BJ (cell line): Measurements from ENCODE around the gene MBD3. TPM values are rescaled to one million over a fixed set of nuclear protein-coding genes. Genes with fewer than 3 reads are reported as not detected.

Experiments used
- CTCF ChIA-PET: fragments of 350-600 bp; formaldehyde crosslinking; extraction: SDS; loops from one replicate; lab custom pipeline; 2021; ENCODE audit warnings: antibody characterized with exemption, inconsistent platforms; lab: Yijun Ruan, JAX
- POLR2A ChIA-PET: fragments of 300-600 bp; sonication (Branson Sonifier 250); formaldehyde crosslinking; extraction: SDS; loops from one replicate; lab custom pipeline; 2021; ENCODE audit warnings: antibody characterized with exemption; lab: Charles Lee
- DNase-seq: peaks from one replicate; pipeline ENCODE4 v3.0.0-alpha.2; 2011; ENCODE audit warnings: low read depth
- H3K27me3 ChIP-seq: 2 replicates; pipeline ENCODE4 v1.6.0; 2011; ENCODE audit warnings: low read length; ENCODE audit not compliant: control insufficient read depth, insufficient read depth
- H3K36me3 ChIP-seq: 2 replicates; pipeline ENCODE4 v1.5.1; 2011; ENCODE audit warnings: low read length; ENCODE audit not compliant: control insufficient read depth, insufficient read depth
- H3K4me3 ChIP-seq: 2 replicates; pipeline ENCODE4 v1.5.1; 2011; ENCODE audit warnings: low read depth, mild to moderate bottlenecking, control low read depth, low read length
- polyA plus RNA-seq: library from polyadenylated mRNA; depleted of rRNA; stranded (reverse); fragments of >200 nt; gene quantifications from 2 replicates; pipeline ENCODE4 v1.2.3, GENCODE V29; 2011
- TF ChIP-seq, protein P1 (sequence below): IDR thresholded peaks from 2 replicates; pipeline ENCODE4 v1.5.1; 2011; ENCODE audit warnings: low read depth, mild to moderate bottlenecking, control low read depth, inconsistent platforms, low read length, moderate library complexity; ENCODE audit not compliant: insufficient read depth

The MBD3 gene
- polyA plus RNA-seq, 1 experiment, result 53.4 TPM

DNA sequence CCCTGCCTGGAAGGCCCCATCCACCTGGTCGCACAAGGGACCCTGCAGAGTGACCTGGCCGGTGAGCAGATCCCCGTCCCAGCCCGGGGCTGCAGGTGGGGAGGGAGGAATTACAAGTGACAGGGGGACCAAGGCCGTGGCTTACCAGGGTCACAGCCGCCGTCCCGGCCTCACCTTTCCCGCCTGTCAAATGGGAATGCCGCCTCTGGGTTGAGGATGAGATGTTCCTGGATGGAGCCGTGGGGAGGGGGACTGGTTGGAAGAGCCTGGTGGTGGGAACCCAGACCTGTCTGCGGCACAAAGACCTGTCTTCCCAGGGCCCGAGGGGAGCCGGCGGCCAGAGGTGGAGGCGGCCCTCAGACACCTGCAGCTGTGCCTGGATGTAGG, 63.2 kb downstream of the MBD3 start:
- no peaks in the 10 kb centered on the region for H3K36me3 ChIP-seq
- no peak for DNase-seq
- ChIA-PET POLR2A (no interaction called here), CTCF (no interaction called here)
- H3K4me3 ChIP-seq, result no peak overlapping the region
- TF ChIP-seq, protein P1, sequence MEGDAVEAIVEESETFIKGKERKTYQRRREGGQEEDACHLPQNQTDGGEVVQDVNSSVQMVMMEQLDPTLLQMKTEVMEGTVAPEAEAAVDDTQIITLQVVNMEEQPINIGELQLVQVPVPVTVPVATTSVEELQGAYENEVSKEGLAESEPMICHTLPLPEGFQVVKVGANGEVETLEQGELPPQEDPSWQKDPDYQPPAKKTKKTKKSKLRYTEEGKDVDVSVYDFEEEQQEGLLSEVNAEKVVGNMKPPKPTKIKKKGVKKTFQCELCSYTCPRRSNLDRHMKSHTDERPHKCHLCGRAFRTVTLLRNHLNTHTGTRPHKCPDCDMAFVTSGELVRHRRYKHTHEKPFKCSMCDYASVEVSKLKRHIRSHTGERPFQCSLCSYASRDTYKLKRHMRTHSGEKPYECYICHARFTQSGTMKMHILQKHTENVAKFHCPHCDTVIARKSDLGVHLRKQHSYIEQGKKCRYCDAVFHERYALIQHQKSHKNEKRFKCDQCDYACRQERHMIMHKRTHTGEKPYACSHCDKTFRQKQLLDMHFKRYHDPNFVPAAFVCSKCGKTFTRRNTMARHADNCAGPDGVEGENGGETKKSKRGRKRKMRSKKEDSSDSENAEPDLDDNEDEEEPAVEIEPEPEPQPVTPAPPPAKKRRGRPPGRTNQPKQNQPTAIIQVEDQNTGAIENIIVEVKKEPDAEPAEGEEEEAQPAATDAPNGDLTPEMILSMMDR, result no peak
- H3K27me3 ChIP-seq, result peaks cover 7% of the 10 kb centered on the region

DNA sequence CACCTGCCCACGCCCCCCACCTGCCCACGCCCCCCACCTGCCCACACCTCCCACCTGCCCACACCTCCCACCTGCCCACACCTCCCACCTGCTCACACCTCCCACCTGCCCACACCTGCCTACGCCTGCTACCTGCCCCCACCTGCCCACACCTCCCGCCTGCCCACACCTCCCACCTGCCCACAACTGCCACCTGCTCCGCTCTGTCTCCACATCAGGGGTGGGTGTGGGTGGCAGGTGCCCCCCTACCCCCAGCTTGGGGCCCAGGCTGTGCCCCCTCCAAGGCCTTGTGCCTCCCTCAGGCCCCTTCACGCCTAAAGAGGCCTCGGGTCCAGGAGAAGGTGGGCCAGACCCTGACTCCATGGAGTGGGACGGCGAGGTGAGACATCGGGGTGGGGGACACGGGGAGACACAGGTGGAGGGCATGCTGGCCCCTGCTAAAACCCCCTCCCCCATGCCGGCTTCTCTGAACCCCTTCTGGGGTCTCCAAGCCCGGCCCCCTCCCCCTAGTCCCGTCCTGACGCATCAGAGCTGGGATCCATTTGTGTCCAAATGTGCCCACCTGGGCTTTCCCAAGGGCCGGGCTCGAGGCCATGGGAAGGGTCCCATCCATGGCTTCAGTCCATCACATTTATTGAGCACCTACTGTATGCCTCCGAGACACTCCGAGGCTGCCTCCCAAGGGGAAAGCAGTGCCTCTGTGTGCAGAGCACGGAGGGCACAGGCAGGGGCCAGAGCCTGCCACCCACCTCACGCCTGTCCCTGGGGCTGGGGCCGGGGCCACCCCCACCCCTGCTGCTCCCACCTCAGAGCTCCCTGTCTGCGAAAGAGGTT, 63.9 kb downstream of the MBD3 start:
- DNase-seq, result no peak
- POLR2A ChIA-PET, result no interaction called here
- CTCF ChIA-PET, result no interaction called here

DNA sequence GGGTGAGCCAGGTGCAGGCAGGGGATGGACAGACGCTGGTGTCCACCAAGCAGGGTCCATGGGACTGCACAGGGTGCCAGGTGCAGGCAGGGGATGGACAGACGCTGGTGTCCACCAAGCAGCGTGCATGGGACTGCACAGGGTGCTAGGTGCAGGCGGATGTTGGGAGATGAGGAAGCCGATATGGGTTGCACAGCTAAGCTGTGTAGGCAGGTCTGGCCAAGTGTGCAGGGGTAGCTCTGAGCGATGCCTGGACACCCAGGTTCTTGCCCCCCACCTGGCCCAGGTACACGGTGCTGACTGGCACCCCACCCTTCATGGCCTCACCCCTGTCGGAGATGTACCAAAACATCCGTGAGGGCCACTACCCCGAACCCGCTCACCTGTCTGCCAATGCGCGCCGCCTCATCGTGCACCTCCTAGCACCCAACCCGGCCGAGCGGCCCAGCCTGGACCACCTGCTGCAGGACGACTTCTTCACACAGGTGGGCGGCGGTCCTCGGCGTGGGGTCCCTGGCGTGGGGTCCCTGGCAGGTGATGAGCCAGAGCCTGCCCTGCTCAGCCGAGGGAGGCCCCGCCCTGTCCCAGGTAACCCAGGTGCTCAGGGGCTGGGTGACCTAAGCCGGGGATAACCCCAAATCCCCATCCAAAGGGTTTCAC, 64.9 kb downstream of the MBD3 start:
- CTCF ChIA-PET, result no interaction called here
- H3K36me3 ChIP-seq, result no peaks in the 10 kb centered on the region
- no peak for DNase-seq
- H3K27me3 ChIP-seq, result peaks cover 16% of the 10 kb centered on the region
- no peak overlapping the region for H3K4me3 ChIP-seq
- POLR2A ChIA-PET, result no interaction called here
- TF ChIP-seq, protein P1, result no peak

More for the DNA sequence above, 63.9 kb downstream of the MBD3 start:
- TF ChIP-seq, protein P1, result no peak
- Histone ChIP-seq H3K36me3 (no peaks in the 10 kb centered on the region), H3K27me3 (peaks cover 9% of the 10 kb centered on the region), H3K4me3 (no peak overlapping the region)

DNA sequence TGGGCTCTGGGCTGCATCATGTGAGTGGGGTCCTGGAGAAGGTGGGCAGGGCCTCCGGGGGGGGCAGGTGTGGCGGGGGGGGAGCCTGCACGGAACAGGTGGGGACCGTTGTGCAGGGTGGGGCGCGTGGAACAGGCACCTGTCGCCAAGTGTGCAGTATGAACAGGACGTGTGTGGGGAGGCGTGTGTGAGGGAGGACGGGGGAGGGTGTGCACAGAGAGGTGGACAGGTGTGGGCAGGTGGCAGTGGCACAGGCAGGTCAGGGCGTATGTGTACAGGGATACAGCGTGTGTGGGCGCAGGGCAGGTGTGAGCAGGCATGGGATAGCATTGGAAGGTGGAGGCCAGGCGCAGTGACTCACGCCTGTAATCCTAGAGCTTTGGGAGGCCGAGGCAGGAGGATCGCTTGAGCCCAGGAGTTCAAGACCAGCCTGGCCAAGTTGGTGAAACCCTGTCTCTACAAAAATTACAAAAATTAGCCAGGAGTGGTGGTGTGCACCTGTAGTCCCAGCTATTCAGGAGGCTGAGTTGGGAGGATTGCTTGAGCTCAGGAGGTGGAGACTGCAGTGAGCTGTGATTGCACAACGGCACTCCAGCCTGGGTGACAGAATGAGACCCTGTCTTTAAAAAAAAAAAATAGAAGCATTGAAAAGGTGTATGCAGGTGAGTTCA, 65.6 kb downstream of the MBD3 start:
- no peaks in the 10 kb centered on the region for H3K36me3 ChIP-seq
- ChIA-PET CTCF (no interaction called here), POLR2A (no interaction called here)
- TF ChIP-seq, protein P1, result no peak
- H3K4me3 ChIP-seq, result no peak overlapping the region
- peaks cover 16% of the 10 kb centered on the region for H3K27me3 ChIP-seq
- no peak for DNase-seq

DNA sequence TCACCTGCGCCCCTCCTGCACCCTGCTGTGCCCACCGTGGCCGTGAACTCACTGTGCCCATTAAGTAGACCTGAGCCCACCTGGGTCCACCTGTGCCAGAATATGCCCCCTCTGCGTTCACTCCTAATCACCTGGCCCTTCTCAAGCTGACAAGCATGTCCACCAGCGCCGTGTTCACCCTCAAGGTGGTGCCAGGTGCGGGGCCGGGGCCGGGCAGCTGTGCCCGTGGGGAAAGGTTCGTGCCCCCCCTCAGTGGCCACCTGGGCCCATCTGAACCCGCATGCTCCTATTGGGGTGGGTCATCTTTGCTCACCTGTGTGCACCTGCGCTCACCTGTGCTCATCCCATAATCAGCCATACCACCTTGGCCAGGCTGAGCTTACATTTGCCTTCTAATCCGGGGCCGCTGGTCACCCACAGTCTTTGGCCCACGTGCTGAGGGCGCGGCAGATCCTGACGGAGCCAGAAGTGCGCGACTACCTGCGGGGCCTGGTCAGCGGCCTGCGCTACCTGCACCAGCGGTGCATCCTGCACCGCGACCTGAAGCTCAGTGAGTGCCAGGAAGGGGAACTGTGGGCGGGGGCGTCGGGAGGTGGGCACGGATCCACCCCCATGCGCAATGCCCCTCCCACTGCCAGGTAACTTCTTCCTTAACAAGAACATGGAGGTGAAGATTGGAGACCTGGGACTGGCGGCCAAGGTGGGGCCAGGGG, 66.4 kb downstream of the MBD3 start:
- Histone ChIP-seq H3K27me3 (peaks cover 16% of the 10 kb centered on the region), H3K4me3 (no peak overlapping the region), H3K36me3 (no peaks in the 10 kb centered on the region)
- TF ChIP-seq, protein P1, result no peak
- CTCF ChIA-PET, result interaction anchor here (0.6 to 1.4 kb wide), 2 partner anchors 20 kb away, joined by 3 to 5 read pairs; no protein-coding TSS in a partner anchor
- POLR2A ChIA-PET, result no interaction called here
- DNase-seq, result no peak
